Body of pancreas (tissue), 4 donors: Measurements from ENCODE around the gene CHRNB4.

ENCODE experiments used
- POLR2A ChIP-seq, 3 donors: fragments of 450-650 bp; IDR thresholded peaks; one replicate each; pipeline ENCODE4 v1.6.1; 2016; ENCODE audit warnings: antibody characterized with exemption in 3 of 3, mild to moderate bottlenecking in 2 of 3
- TF ChIP-seq, protein P1 (sequence below), 7 experiments: fragments of 450-650 bp in 4 of 7; fragments of 200-600 bp in 3 of 7; sonication (generic) in 3 of 7; IDR thresholded peaks; one replicate each; pipeline ENCODE4 v1.5.1; 2016 to 2019; ENCODE audit warnings: antibody characterized with exemption in 7 of 7

DNA sequence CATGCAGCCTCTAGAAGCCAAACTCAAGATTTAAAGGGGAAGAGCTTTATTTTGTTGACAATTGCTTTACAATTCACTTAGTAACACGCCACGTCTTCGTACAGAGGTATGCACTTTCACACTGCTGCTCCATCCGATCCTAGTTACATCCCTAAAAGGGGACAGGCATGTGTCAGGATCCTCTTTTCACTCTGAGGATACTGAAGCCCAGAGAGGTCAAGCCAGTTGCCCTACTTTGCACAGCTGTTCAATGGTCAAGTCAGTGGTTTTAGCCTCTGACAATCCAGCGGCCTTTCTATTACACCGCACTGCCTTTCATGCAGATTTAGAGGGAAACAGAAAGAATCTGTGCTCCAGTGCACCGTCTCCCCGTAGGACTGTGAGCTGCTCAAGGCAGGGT is 44.9 kb upstream of the CHRNB4 start:
- TF ChIP-seq, protein P1, sequence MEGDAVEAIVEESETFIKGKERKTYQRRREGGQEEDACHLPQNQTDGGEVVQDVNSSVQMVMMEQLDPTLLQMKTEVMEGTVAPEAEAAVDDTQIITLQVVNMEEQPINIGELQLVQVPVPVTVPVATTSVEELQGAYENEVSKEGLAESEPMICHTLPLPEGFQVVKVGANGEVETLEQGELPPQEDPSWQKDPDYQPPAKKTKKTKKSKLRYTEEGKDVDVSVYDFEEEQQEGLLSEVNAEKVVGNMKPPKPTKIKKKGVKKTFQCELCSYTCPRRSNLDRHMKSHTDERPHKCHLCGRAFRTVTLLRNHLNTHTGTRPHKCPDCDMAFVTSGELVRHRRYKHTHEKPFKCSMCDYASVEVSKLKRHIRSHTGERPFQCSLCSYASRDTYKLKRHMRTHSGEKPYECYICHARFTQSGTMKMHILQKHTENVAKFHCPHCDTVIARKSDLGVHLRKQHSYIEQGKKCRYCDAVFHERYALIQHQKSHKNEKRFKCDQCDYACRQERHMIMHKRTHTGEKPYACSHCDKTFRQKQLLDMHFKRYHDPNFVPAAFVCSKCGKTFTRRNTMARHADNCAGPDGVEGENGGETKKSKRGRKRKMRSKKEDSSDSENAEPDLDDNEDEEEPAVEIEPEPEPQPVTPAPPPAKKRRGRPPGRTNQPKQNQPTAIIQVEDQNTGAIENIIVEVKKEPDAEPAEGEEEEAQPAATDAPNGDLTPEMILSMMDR (IDR thresholded peaks at IDR 0.05): no peak
- TF ChIP-seq POLR2A (IDR thresholded peaks at IDR 0.05): no peak
